GM04504 (cell line): ENCODE data around the gene INSIG1.

ENCODE experiments used
- DNase-seq: peaks from one replicate; pipeline ENCODE4 v3.0.0-alpha.2; 2012; ENCODE audit warnings: low read depth

INSIG1 gene

DNA sequence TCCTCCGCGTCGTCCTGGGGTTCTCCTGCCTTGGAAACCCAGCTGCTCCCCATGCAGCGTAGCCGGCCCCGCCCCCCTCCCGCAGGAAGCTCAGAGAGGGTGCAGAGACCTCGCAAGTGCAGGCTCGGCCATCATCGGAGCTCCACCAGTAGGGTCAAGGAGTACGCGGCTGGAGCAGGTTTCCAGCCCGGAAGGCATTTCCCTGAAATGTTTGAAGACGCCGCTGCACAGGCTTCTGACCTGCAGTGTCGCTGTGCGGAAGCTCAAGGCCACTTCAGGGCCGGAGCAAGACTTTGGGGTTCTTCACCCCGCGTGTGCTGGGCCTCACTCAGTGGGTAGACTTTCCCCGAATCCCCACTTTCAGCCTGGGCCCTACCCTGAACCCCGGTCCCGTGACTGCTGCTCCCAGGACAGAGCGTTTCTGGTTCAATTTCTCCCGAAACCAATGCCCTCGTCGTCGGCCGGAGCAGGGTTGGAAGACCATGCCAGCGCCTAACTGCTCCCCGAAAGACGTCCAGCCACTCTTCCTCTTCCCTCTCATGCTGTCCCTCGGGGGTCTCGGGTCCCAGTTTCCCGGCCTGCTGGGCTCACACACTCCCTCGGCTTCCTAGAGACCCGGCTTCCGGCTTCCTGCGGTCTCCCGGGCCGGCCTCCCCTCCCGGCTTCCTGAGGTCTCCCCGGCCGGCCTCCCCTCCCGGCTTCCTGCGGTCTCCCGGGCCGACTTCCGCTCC lies 52.1 kb downstream of the INSIG1 start:
- no peak for DNase-seq

DNA sequence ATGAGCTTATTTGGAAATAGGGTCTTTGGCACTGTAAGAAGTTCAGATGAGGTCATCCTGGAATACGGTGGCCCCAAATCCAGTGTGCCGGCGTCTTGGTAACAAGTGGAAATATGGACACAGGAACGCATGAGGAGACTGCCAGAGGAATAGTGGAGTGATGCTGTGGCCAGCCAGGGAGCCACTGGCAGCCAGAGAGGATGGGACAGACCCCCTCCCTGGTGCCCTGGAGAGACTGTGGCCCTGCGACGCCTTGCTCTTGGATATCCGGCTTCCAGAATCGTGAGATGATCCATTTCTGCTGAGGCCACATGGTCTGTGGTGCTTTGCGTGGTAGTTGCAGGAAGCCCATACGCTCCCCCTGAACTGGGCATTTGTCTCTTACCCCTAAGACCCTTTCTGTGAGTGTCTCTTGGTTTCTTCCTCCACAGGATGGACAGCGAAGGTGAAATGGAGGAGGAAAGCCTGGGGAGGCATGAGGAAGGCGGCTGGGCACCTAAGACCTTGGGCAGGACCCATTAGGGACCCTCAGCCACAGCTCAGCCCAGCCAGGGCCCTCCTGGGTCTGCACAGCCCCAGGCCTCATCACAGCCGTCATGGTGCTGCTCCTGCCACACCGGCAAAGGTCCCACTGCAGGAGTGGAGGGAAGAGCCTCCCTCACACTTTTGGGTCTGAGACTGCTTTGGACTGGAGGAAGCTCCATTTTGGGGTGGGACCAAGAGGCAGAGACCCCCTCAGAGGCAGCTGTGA lies 53.6 kb downstream of the INSIG1 start:
- DNase-seq: no peak

- DNase-seq: no peak
Measured at GRCh38 chr7:155352076-155352752, 54.5 kb downstream of the INSIG1 start.

GRCh38 chr7:155352753-155353115 lies 55.1 kb downstream of the INSIG1 start:
- DNase-seq: no peak

DNA sequence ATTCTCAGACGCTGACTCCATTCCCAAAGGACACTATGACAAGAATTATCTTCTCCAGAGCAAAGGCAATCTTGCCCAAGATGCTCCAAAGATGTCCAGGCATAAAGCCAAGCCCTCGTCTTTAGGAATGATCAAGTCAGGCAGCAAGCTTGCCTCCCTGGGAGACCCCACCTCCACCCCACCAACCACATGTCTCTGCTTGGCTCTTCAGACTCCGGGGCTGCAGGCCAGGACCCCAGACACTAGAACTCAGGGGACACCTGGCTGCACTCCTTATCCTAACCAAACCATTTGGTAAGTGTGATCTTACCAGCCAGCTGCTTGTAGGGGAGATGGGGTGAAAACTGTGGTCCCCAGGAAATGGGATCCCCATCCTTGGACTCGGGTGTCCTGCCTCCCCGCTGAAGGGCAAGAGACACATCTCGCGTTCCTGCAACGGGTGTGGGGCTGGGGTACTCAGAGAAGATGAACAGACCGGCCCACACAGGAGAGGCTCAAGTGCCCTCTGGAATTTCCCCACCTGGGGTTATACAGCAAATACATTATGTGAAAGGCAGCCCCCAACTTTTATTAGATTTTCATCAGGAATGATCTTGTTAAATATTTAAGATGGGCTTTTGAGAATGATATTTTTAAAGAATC lies 55.7 kb downstream of the INSIG1 start:
- DNase-seq: no peak

- DNase-seq: no peak
Measured at GRCh38 chr7:155354371-155355048, 56.8 kb downstream of the INSIG1 start.

- DNase-seq: no peak
Measured at GRCh38 chr7:155355176-155355575, 57.5 kb downstream of the INSIG1 start.

- DNase-seq: no peak
Measured at GRCh38 chr7:155355745-155356144, 58.1 kb downstream of the INSIG1 start.

GRCh38 chr7:155356323-155357105 lies 58.8 kb downstream of the INSIG1 start:
- no peak for DNase-seq

DNA sequence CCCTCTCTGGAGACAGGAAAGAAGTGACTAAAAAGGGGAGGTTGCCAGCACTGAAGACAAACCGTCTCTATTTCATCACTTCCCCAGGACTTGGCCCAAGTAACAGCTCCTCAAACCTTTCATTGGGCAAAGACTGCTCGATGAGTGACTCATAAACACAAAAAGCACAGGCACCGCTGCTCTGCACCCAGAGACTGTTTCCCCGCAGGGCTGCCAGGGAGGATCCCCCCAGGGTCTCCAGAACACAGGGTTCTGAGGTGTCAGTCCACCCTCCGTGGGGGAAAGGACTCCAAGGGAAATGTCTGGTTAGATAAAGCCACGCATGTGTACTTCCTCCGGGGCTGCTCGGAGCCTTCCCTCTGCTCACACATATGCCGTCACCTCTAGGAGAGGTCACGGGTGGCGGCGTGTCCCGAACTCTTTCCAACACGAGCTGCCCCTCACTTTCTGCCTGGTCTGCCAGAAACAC lies 59.9 kb downstream of the INSIG1 start:
- DNase-seq: no peak

DNA sequence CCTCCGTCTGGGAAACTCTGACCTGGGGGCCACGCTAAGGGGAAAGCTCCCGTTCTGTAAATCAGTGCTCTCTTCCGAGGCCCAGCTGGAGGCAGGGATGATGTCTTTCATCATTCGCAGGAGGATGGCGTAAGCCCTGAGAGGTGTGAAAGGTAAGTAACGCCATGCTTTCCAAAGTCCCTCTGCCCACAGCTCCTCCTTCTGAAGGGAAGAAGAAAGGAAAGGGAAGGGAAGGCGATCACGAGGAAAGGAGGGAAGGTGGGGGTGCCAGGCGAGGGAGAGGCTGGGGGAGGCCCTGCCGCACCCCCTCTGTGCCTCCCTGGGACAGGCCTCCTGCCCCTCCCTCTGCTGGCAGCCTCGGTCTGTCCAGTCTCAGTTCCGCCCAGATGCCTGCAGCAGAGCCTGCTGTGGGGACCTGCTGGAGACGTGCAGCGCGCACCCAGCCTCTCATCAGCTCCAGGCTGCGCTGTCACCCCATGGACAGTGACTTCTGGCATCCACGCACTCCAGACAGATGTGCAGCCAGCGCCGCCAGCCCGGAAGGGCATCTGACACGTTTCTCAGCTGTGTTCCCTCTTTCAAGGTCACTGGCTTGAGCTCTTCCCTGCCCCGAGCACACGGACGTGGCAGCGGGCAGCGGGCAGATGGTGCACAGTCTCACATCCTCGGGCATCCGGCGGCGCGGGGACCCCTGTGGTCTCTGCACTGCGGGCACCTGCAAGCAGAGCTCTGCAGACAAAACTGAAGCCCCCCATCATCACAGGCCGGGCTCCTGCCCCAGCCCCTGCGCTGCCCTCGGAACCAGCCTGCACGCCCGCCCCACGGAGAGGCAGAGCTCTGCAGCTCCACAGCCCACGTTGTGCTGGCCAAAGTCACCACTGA lies 60.6 kb downstream of the INSIG1 start:
- DNase-seq: no peak

DNA sequence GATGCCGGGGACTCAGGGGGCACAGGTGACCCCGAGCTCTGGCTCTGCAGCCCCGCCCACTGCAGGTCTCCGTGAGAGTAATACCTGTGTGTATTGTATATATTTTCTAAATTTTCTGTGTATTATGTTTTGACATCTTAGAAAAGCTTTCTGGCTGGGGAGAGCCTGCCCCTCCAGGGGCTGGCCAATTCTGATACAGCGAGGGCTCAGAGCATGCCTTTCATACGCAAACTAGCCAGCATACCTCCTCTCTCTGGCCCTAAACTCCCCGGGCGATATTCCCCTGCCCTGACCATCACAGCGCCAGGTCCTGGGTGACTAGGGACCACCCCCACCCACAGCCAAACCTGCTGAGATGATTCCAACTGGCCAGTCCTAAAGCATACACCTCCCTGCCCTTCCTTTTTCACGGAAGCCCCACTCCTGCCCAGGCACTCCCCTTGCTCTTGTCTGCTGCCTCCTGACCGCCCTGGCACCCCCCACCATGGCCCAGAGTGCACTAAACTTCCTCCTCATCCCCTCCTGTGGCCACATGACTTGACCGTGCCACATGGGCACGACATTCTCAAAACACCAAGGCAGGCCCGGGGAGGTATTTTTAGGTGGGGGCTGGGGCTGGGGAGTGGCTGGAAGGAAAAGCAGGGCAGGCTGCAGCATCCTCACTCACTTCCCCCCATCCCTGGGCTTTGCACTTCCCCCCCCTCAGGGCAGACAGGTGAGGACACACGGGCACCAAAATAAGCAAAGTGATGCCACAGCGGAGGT lies 61.5 kb downstream of the INSIG1 start:
- DNase-seq: no peak
